Epithelial cell of proximal tubule (primary cell): ENCODE results near the gene CDKN1A. TPM values are rescaled to one million over a fixed set of nuclear protein-coding genes. Genes with fewer than 3 reads are reported as not detected.

ENCODE experiments used
- DNase-seq: peaks from one replicate; pipeline ENCODE4 v3.0.0-alpha.2; 2011; ENCODE audit warnings: low read depth
- H3K4me3 ChIP-seq: 2 replicates; pipeline ENCODE4 v1.5.1; 2011; ENCODE audit warnings: low read depth, mild to moderate bottlenecking, low read length
- total RNA-seq: library from RNA; depleted of rRNA; stranded (reverse); fragments of >200 nt; gene quantifications from 2 replicates; pipeline ENCODE4 v1.2.3, GENCODE V29; 2015
- TF ChIP-seq, protein P1 (sequence below): conservative IDR thresholded peaks from 2 replicates; pipeline ENCODE4 v1.5.1; 2012; ENCODE audit warnings: low read depth, mild to moderate bottlenecking, low read length

The CDKN1A gene
- total RNA-seq, 1 donor from 2014 or later = 427 TPM

DNA sequence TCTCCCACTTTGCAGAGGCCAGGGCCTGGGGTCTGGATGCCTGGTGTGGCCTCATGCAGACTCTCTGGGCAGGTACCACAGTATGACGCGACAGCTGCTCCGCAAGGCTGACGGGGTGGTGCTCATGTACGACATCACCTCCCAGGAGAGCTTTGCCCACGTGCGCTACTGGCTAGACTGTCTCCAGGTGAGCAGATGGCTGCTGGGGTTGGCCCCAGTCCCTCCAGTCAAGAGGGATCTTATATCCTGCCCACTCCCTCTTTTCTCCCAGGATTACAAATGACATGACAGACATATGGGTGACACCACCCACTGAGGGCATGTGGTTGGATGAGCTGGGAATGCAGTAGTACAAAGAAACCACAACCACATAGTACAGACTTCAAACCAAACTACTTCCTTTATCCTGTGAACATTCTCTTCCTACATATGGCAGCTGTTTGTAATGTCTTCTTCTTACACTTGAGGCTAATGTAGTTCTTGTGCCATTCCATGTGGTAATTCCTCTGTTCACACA is 49.0 kb downstream of the CDKN1A start:
- TF ChIP-seq, protein P1, sequence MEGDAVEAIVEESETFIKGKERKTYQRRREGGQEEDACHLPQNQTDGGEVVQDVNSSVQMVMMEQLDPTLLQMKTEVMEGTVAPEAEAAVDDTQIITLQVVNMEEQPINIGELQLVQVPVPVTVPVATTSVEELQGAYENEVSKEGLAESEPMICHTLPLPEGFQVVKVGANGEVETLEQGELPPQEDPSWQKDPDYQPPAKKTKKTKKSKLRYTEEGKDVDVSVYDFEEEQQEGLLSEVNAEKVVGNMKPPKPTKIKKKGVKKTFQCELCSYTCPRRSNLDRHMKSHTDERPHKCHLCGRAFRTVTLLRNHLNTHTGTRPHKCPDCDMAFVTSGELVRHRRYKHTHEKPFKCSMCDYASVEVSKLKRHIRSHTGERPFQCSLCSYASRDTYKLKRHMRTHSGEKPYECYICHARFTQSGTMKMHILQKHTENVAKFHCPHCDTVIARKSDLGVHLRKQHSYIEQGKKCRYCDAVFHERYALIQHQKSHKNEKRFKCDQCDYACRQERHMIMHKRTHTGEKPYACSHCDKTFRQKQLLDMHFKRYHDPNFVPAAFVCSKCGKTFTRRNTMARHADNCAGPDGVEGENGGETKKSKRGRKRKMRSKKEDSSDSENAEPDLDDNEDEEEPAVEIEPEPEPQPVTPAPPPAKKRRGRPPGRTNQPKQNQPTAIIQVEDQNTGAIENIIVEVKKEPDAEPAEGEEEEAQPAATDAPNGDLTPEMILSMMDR = no peak
- no peak overlapping the region for H3K4me3 ChIP-seq
- no peak for DNase-seq

GRCh38 chr6:36728289-36729160 is 50.0 kb downstream of the CDKN1A start:
- no peak for DNase-seq
- TF ChIP-seq, protein P1 = no peak

GRCh38 chr6:36729161-36729524 is 50.6 kb downstream of the CDKN1A start:
- TF ChIP-seq, protein P1 = no peak
- H3K4me3 ChIP-seq = no peak overlapping the region
- DNase-seq = no peak

More at GRCh38 chr6:36728289-36729160, 50.0 kb downstream of the CDKN1A start:
- no peak overlapping the region for H3K4me3 ChIP-seq

DNA sequence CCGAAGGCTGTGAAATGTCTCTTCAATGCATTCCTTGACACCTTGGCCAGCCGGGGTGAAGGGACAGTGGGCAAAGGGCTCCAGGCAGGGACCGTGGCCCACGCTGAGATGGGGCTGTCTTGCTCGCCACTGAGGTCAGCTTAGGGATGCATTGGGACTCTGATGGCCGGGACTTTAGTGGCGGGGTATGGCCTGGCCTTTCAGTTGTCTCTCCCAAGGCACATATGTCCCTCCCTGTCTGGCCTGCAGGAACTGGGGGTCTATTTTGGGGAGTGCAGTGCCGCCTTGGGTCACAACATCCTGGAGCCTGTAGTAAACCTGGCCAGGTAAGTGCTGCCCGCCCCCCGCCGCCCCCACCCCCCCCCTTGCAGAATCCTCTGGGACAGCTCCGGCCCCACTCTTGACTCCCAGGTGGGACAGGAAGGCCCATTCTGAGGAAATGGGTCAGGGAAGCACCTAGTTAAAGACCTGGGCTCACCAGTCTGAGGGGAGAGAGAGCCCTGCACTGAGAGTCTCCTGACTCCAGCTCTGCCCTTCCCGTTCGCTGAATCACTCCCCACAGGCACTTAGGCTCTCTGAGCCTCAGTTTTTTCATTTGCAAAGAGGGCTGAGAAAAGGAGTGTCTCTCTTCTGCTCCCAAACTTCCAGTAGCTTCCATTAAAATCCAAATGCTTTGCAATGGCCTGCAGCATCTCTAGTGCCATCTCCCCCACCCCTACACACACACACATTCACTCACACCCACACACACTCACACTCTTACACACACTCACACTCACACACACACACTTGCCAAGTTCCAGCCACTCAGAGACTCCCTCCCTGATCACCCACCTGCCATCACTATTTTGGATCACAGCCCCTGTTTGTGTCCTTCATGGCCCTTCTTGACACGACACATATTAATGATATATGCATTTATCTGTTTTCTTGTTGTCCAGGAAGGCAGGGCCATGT is 52.2 kb downstream of the CDKN1A start:
- no peak overlapping the region for H3K4me3 ChIP-seq
- no peak for DNase-seq
- TF ChIP-seq, protein P1 = no peak

DNA sequence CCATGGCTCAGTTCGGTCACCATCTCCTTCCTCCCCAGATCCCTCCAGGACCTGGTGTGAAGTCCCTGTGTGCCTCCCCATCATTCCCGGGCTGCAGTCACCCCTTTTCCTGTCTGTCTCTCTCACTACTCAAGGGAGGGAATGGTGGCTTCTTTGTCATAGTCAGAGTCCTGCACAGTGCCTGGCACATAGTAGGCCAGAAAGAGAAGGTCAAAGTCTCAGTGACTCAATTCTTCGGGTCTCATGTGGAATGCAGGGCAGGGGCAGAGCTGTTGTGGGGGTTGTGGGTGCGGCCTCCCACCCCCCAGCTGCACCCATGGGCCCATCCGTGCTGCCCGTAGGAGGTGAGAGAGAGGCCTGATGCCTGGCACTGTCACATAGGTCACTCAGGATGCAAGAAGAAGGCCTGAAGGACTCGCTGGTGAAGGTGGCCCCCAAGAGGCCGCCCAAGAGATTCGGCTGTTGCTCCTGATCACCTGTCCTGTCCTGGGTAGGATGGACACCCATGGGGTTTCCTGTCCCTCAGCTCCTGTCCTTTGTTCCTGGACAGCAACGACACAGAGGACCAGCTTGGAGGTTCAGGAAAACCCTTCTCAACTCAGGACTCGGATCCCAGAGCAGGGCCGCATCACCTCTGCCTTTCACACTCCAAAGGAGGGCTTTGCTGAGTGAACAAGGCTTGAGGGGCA is 53.3 kb downstream of the CDKN1A start:
- no peak overlapping the region for H3K4me3 ChIP-seq
- TF ChIP-seq, protein P1 = no peak
- DNase-seq = no peak

DNA sequence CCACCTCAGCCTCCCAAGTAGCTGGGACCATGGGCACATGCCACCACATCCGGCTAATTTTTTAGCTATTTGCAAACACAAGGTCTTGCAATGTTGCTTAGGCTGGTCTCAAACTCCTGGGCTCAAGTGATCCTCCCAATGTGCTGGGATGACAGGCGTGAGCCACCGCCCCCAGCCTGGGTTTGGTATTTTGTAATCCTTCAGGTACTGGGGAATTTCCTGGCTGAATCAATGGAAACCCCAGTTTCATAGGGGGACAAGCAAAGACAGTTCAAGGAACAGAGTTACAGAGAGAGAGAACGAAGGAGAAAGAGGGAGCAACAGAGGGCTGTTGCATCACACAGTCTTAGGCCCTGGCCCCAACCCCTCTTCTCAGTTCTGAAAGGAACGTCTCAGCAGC is 54.8 kb downstream of the CDKN1A start:
- TF ChIP-seq, protein P1 = no peak
- no peak for DNase-seq
- H3K4me3 ChIP-seq = no peak overlapping the region
